NCI-H82 treated with DMSO at 0.1 percent for 48 hours (cell line): ENCODE measurements around the gene SERBP1.
A peak's percentile ranks its signal among the peaks of the same experiment; 100 is the strongest.
"Not testable (repeated sequence)": the region's sequence is repeated elsewhere in the genome, so short reads cannot be mapped to it uniquely, and the experiment has no call there.

Experiments
- DNase-seq: peaks from one replicate; lab custom pipeline; 2025; ENCODE audit not compliant: unreplicated experiment; lab: John Stamatoyannopoulos, UW

Gene SERBP1

GRCh38 chr1:67430358-67431155 lies at the start of gene SERBP1:
Gene SERBP1, minus strand, starts transcription at chr1:67430402. Its CDS starts 102 bp downstream, at chr1:67430300.
- peak; percentile 96 for DNase-seq

- DNase-seq: no peak
Observed at GRCh38 chr1:67479146-67479891, 49.1 kb upstream of the SERBP1 start.

GRCh38 chr1:67476906-67477305 lies 46.7 kb upstream of the SERBP1 start:
- no peak for DNase-seq

- no peak for DNase-seq
Observed at GRCh38 chr1:67476006-67476482, 45.8 kb upstream of the SERBP1 start.

- no peak for DNase-seq
Observed at GRCh38 chr1:67472056-67472455, 41.9 kb upstream of the SERBP1 start.

GRCh38 chr1:67469431-67469830 lies 39.2 kb upstream of the SERBP1 start:
- DNase-seq: no peak

GRCh38 chr1:67468066-67468718 lies 38.0 kb upstream of the SERBP1 start:
- DNase-seq: no peak

GRCh38 chr1:67465375-67465774 lies 35.2 kb upstream of the SERBP1 start:
- no peak for DNase-seq

GRCh38 chr1:67464746-67465145 lies 34.5 kb upstream of the SERBP1 start:
- DNase-seq: no peak

- no peak for DNase-seq
Observed at GRCh38 chr1:67464058-67464457, 33.9 kb upstream of the SERBP1 start.

GRCh38 chr1:67463298-67463955 lies 33.2 kb upstream of the SERBP1 start:
- peak; percentile 71 for DNase-seq

GRCh38 chr1:67460676-67461500 lies 30.7 kb upstream of the SERBP1 start:
- DNase-seq: no peak

GRCh38 chr1:67459068-67459467 lies 28.9 kb upstream of the SERBP1 start:
- no peak for DNase-seq

- DNase-seq: no peak
Observed at GRCh38 chr1:67458663-67459062, 28.5 kb upstream of the SERBP1 start.

- no peak for DNase-seq
Observed at GRCh38 chr1:67457247-67457646, 27.0 kb upstream of the SERBP1 start.

- no peak for DNase-seq
Observed at GRCh38 chr1:67451815-67452214, 21.6 kb upstream of the SERBP1 start.

GRCh38 chr1:67451356-67451755 lies 21.2 kb upstream of the SERBP1 start:
- DNase-seq: no peak

- DNase-seq: no peak
Observed at GRCh38 chr1:67446893-67447292, 16.7 kb upstream of the SERBP1 start.

GRCh38 chr1:67446014-67446413 lies 15.8 kb upstream of the SERBP1 start:
- not testable (repeated sequence) for DNase-seq

- no peak for DNase-seq
Observed at GRCh38 chr1:67441739-67442281, 11.6 kb upstream of the SERBP1 start.
